Trophoblast cell (in vitro differentiated cells and primary cell): ENCODE measurements around the gene MLLT1.

Source experiments
- DNase-seq, 2 donors: peaks; one replicate each; pipeline ENCODE4 v3.0.0-alpha.2; 2016
- H2AFZ ChIP-seq: 2 replicates; pipeline ENCODE4 v1.6.1; 2013; ENCODE audit warnings: low read length, moderate library complexity, mild to moderate bottlenecking; ENCODE audit not compliant: insufficient read depth, poor library complexity
- H2AK5ac ChIP-seq: 2 replicates; pipeline ENCODE4 v1.6.1; 2013; ENCODE audit warnings: mild to moderate bottlenecking, low read length
- H2BK120ac ChIP-seq: 2 replicates; pipeline ENCODE4 v1.6.1; 2013; ENCODE audit warnings: low read length, mild to moderate bottlenecking, moderate library complexity; ENCODE audit not compliant: insufficient read depth, poor library complexity
- H2BK12ac ChIP-seq: 2 replicates; pipeline ENCODE4 v1.6.1; 2013; ENCODE audit warnings: mild to moderate bottlenecking, low read length, moderate library complexity
- H2BK5ac ChIP-seq: 2 replicates; pipeline ENCODE4 v1.6.1; 2013; ENCODE audit warnings: low read length, low read depth, moderate library complexity, mild to moderate bottlenecking; ENCODE audit not compliant: poor library complexity
- H3K14ac ChIP-seq: 2 replicates; pipeline ENCODE4 v1.6.1; 2013; ENCODE audit warnings: mild to moderate bottlenecking, low read length
- H3K18ac ChIP-seq: 2 replicates; pipeline ENCODE4 v1.6.1; 2013; ENCODE audit warnings: mild to moderate bottlenecking, low read length
- H3K23ac ChIP-seq: 2 replicates; pipeline ENCODE4 v1.6.1; 2013; ENCODE audit warnings: low read length
- H3K27ac ChIP-seq: 2 replicates; pipeline ENCODE4 v1.5.1; 2013; ENCODE audit warnings: low read depth, mild to moderate bottlenecking, inconsistent platforms, low read length, moderate library complexity
- H3K27me3 ChIP-seq: 2 replicates; pipeline ENCODE4 v1.6.1; 2013; ENCODE audit warnings: inconsistent platforms, mild to moderate bottlenecking, low read length, moderate library complexity; ENCODE audit not compliant: insufficient read depth
- H3K36me3 ChIP-seq, 2 experiments: 1 replicate in 1 of 2; 2 replicates in 1 of 2; pipeline ENCODE4 v1.6.1; 2013; ENCODE audit warnings: low read length in 2 of 2, mild to moderate bottlenecking in 2 of 2, moderate library complexity in 1 of 2; ENCODE audit not compliant: insufficient read depth in 2 of 2, control insufficient read depth in 1 of 2
- H3K4ac ChIP-seq: 2 replicates; pipeline ENCODE4 v1.6.1; 2013; ENCODE audit warnings: low read depth, mild to moderate bottlenecking, low read length, moderate library complexity
- H3K4me1 ChIP-seq, 2 experiments: 1 replicate in 1 of 2; 2 replicates in 1 of 2; pipeline ENCODE4 v1.6.1; 2013; ENCODE audit warnings: low read length in 2 of 2, mild to moderate bottlenecking in 2 of 2, moderate library complexity in 1 of 2; ENCODE audit not compliant: insufficient read depth in 2 of 2, control insufficient read depth in 1 of 2
- H3K4me2 ChIP-seq: 2 replicates; pipeline ENCODE4 v1.6.1; 2013; ENCODE audit warnings: inconsistent platforms, mild to moderate bottlenecking, low read length, moderate library complexity
- H3K4me3 ChIP-seq: 2 replicates; pipeline ENCODE4 v1.5.1; 2013; ENCODE audit warnings: mild to moderate bottlenecking, low read depth, low read length, inconsistent platforms
- H3K79me1 ChIP-seq: one replicate; pipeline ENCODE4 v1.6.1; 2013; ENCODE audit warnings: low read length
- H3K79me2 ChIP-seq: 2 replicates; pipeline ENCODE4 v1.6.1; 2013; ENCODE audit warnings: low read length, mild to moderate bottlenecking; ENCODE audit not compliant: control insufficient read depth, insufficient read depth, poor library complexity
- H3K9ac ChIP-seq: 2 replicates; pipeline ENCODE4 v1.6.1; 2013; ENCODE audit warnings: mild to moderate bottlenecking, low read length
- H3K9me3 ChIP-seq: 2 replicates; pipeline ENCODE4 v1.6.1; 2013; ENCODE audit warnings: low read depth, mild to moderate bottlenecking, control low read depth, inconsistent platforms, low read length; ENCODE audit not compliant: insufficient read depth
- H4K12ac ChIP-seq: 2 replicates; pipeline ENCODE4 v1.6.1; 2013; ENCODE audit warnings: low read depth, mild to moderate bottlenecking, low read length, moderate library complexity
- H4K8ac ChIP-seq: 2 replicates; pipeline ENCODE4 v1.6.1; 2013; ENCODE audit warnings: low read depth, mild to moderate bottlenecking, low read length, moderate library complexity
- H4K91ac ChIP-seq: one replicate; pipeline ENCODE4 v1.6.1; 2013; ENCODE audit warnings: low read depth, mild to moderate bottlenecking, low read length, moderate library complexity
- WGBS: extraction: QIAGEN DNeasy Blood & Tissue Kit; methylation state at CpG from one replicate; pipeline ENCODE4 v1.1.7; 2013; ENCODE audit warnings: missing lambda C conversion rate; ENCODE audit not compliant: insufficient read length, insufficient coverage; ENCODE audit errors: extremely low coverage; 5-methylcytosine and 5-hydroxymethylcytosine counted together

The MLLT1 gene

GRCh38 chr19:6313398-6313969, 33.7 kb upstream of the MLLT1 start:
- H2BK5ac ChIP-seq, result no peak overlapping the region
- H3K27ac ChIP-seq, result no peak overlapping the region
- peaks cover 43% of the 10 kb centered on the region for H3K9me3 ChIP-seq
- no peak overlapping the region for H3K4me2 ChIP-seq
- no CpG with 5 or more reads among the region's 5 CpGs for WGBS
- H3K79me2 ChIP-seq, result no peaks in the 10 kb centered on the region
- H3K4me3 ChIP-seq, result no peak overlapping the region
- no peak overlapping the region for H4K91ac ChIP-seq
- no peaks in the 10 kb centered on the region for H3K79me1 ChIP-seq
- H4K12ac ChIP-seq, result no peak overlapping the region
- DNase-seq, result no peak
- no peak overlapping the region for H3K14ac ChIP-seq
- H3K4me1 ChIP-seq, result no peaks in the 10 kb centered on the region
- H2BK120ac ChIP-seq, result no peak overlapping the region
- H3K23ac ChIP-seq, result no peak overlapping the region
- H4K8ac ChIP-seq, result no peak overlapping the region
- no peak overlapping the region for H2AFZ ChIP-seq
- no peak overlapping the region for H3K18ac ChIP-seq
- no peak overlapping the region for H3K9ac ChIP-seq
- H2AK5ac ChIP-seq, result no peak overlapping the region
- no peaks in the 10 kb centered on the region for H3K27me3 ChIP-seq
- H3K36me3 ChIP-seq, result no peaks in the 10 kb centered on the region
- H3K4ac ChIP-seq, result no peak overlapping the region
- no peak overlapping the region for H2BK12ac ChIP-seq

GRCh38 chr19:6312018-6312417, 32.2 kb upstream of the MLLT1 start:
- Histone ChIP-seq H3K9ac (no peak overlapping the region), H2BK12ac (no peak overlapping the region), H3K9me3 (peaks cover 43% of the 10 kb centered on the region), H3K18ac (no peak overlapping the region), H2BK120ac (no peak overlapping the region), H3K79me2 (no peaks in the 10 kb centered on the region), H3K4me2 (no peak overlapping the region), H3K4ac (no peak overlapping the region), H3K27me3 (peaks cover 2% of the 10 kb centered on the region), H3K4me3 (no peak overlapping the region), H3K23ac (no peak overlapping the region), H3K36me3 (no peaks in the 10 kb centered on the region), H4K8ac (no peak overlapping the region), H3K27ac (no peak overlapping the region), H4K12ac (no peak overlapping the region), H3K4me1 (no peaks in the 10 kb centered on the region), H2AFZ (no peak overlapping the region), H4K91ac (no peak overlapping the region), H2AK5ac (no peak overlapping the region), H3K79me1 (no peaks in the 10 kb centered on the region), H2BK5ac (no peak overlapping the region), H3K14ac (no peak overlapping the region)
- no CpG with 5 or more reads among the region's 9 CpGs for WGBS
- no peak for DNase-seq

- H2BK120ac ChIP-seq, result no peak overlapping the region
- H3K23ac ChIP-seq, result no peak overlapping the region
- H3K36me3 ChIP-seq, result no peaks in the 10 kb centered on the region
- H2BK5ac ChIP-seq, result no peak overlapping the region
- H4K91ac ChIP-seq, result no peak overlapping the region
- H3K9ac ChIP-seq, result no peak overlapping the region
- no peak overlapping the region for H4K8ac ChIP-seq
- H3K4me3 ChIP-seq, result no peak overlapping the region
- H3K4me1 ChIP-seq, result no peaks in the 10 kb centered on the region
- H3K14ac ChIP-seq, result no peak overlapping the region
- H2AK5ac ChIP-seq, result no peak overlapping the region
- H3K79me2 ChIP-seq, result no peaks in the 10 kb centered on the region
- H4K12ac ChIP-seq, result no peak overlapping the region
- H3K18ac ChIP-seq, result no peak overlapping the region
- H3K79me1 ChIP-seq, result no peaks in the 10 kb centered on the region
- peaks cover 24% of the 10 kb centered on the region for H3K9me3 ChIP-seq
- no peak overlapping the region for H2AFZ ChIP-seq
- no peaks in the 10 kb centered on the region for H3K27me3 ChIP-seq
- DNase-seq, result no peak
- no peak overlapping the region for H3K4me2 ChIP-seq
- H2BK12ac ChIP-seq, result no peak overlapping the region
- H3K27ac ChIP-seq, result no peak overlapping the region
- no peak overlapping the region for H3K4ac ChIP-seq
- WGBS, result no CpG with 5 or more reads among the region's 5 CpGs
These were observed 18.6 kb upstream of the MLLT1 start for GRCh38 chr19:6298413-6298812.

- no peak overlapping the region for H3K4me2 ChIP-seq
- H4K8ac ChIP-seq, result no peak overlapping the region
- WGBS, result no CpG with 5 or more reads among the region's 6 CpGs
- H2BK120ac ChIP-seq, result no peak overlapping the region
- H3K27ac ChIP-seq, result no peak overlapping the region
- no peak overlapping the region for H2AFZ ChIP-seq
- no peak overlapping the region for H4K12ac ChIP-seq
- no peak overlapping the region for H3K4ac ChIP-seq
- no peak overlapping the region for H3K14ac ChIP-seq
- no peak overlapping the region for H4K91ac ChIP-seq
- no peak overlapping the region for H2AK5ac ChIP-seq
- no peaks in the 10 kb centered on the region for H3K79me2 ChIP-seq
- H3K9ac ChIP-seq, result no peak overlapping the region
- no peaks in the 10 kb centered on the region for H3K27me3 ChIP-seq
- no peaks in the 10 kb centered on the region for H3K4me1 ChIP-seq
- H2BK5ac ChIP-seq, result no peak overlapping the region
- H2BK12ac ChIP-seq, result no peak overlapping the region
- H3K18ac ChIP-seq, result no peak overlapping the region
- H3K9me3 ChIP-seq, result peaks cover 29% of the 10 kb centered on the region
- DNase-seq, result no peak
- H3K36me3 ChIP-seq, result no peaks in the 10 kb centered on the region
- peak overlapping the region; percentile 3 for H3K4me3 ChIP-seq
- H3K79me1 ChIP-seq, result no peaks in the 10 kb centered on the region
- H3K23ac ChIP-seq, result no peak overlapping the region
These were observed 17.4 kb upstream of the MLLT1 start for GRCh38 chr19:6297202-6297601.
